Progenitor cell of endocrine pancreas (in vitro differentiated cells): ENCODE measurements around the gene DPP6. TPM values are rescaled to one million over a fixed set of nuclear protein-coding genes. Genes with fewer than 3 reads are reported as not detected.

Experiments used
- DNase-seq: peaks from one replicate; pipeline ENCODE4 v3.0.0; 2021; ENCODE audit warnings: low spot score; ENCODE audit not compliant: unreplicated experiment
- H3K27ac Mint-ChIP-seq: 2 replicates; pipeline ENCODE4 v1.8.0; 2021; ENCODE audit warnings: mild to moderate bottlenecking, moderate library complexity, mixed read lengths
- H3K27me3 Mint-ChIP-seq: 2 replicates; pipeline ENCODE4 v1.8.0; 2021; ENCODE audit warnings: mixed read lengths
- H3K36me3 Mint-ChIP-seq: 2 replicates; pipeline ENCODE4 v1.8.0; 2022; ENCODE audit warnings: mixed read lengths; ENCODE audit not compliant: insufficient read depth
- H3K4me1 Mint-ChIP-seq: 2 replicates; pipeline ENCODE4 v1.8.0; 2021; ENCODE audit warnings: low read depth, mixed read lengths
- H3K4me3 Mint-ChIP-seq: 2 replicates; pipeline ENCODE4 v1.8.0; 2021; ENCODE audit warnings: low read depth, mild to moderate bottlenecking, moderate library complexity, mixed read lengths
- H3K9me3 Mint-ChIP-seq: 2 replicates; pipeline ENCODE4 v1.8.0; 2021; ENCODE audit warnings: low read depth, mixed read lengths
- CTCF ChIP-seq: fragments of 200-600 bp; sonication (generic); IDR thresholded peaks from one replicate; pipeline ENCODE4 v1.5.0; 2021; ENCODE audit warnings: antibody characterized with exemption, mild to moderate bottlenecking; ENCODE audit not compliant: unreplicated experiment
- total RNA-seq: library from RNA; stranded (reverse); gene quantifications from 2 replicates; pipeline ENCODE4 v1.2.1, GENCODE V29; 2021

The DPP6 gene
- total RNA-seq, 1 donor from 2014 or later, result 13.4 TPM

DNA sequence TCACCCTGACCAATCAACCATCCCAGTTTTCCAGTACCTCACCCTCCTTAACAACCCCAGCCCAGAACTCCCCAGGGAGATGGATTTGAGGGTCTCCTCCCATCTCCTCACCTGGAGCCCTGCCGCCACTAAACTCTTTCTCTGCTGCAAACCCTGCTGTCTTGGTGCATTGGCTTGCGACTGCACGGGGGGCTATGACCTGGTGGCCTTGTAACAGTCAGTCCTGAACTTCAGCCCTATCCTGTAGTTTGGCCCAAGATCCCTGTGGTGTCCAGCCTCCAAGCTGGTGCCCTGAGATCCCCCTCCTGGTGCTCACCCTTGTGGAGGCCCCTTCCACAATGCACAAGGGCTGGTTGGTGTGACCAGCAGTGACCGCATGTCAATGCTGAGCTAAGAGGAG is 858.8 kb downstream of the DPP6 start:
- Mint-ChIP-seq H3K9me3 (peaks cover 6% of the 10 kb centered on the region), H3K27me3 (peaks cover 15% of the 10 kb centered on the region), H3K36me3 (peaks cover 4% of the 10 kb centered on the region), H3K27ac (no peak overlapping the region), H3K4me3 (no peak overlapping the region), H3K4me1 (peaks cover 3% of the 10 kb centered on the region)
- no peak for TF ChIP-seq CTCF
- no peak for DNase-seq

DNA sequence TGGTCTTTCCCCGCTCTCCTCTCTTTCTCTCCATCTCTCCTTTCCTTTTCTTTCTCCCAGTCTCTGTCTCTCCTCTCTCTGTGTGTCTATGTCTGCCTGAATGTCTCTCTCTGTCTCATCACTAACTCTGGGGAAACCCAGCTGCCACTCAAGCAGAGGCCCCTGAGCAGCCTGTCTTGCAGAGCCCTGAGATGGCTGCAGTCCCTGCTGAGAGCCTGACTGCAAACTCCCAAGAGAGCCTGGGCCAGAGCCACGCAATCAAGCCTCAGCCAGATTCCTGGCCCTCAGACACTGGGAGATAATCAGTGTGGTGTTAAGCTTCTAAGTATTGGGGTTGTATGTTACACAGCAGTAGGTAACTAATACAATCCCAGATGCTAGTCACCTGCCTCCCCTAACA is 859.2 kb downstream of the DPP6 start:
- Mint-ChIP-seq H3K9me3 (peaks cover 6% of the 10 kb centered on the region), H3K27me3 (peaks cover 15% of the 10 kb centered on the region), H3K4me3 (no peak overlapping the region), H3K27ac (peak overlapping the region; percentile 71), H3K36me3 (peaks cover 4% of the 10 kb centered on the region), H3K4me1 (peaks cover 3% of the 10 kb centered on the region)
- DNase-seq, result no peak
- no peak for TF ChIP-seq CTCF

DNA sequence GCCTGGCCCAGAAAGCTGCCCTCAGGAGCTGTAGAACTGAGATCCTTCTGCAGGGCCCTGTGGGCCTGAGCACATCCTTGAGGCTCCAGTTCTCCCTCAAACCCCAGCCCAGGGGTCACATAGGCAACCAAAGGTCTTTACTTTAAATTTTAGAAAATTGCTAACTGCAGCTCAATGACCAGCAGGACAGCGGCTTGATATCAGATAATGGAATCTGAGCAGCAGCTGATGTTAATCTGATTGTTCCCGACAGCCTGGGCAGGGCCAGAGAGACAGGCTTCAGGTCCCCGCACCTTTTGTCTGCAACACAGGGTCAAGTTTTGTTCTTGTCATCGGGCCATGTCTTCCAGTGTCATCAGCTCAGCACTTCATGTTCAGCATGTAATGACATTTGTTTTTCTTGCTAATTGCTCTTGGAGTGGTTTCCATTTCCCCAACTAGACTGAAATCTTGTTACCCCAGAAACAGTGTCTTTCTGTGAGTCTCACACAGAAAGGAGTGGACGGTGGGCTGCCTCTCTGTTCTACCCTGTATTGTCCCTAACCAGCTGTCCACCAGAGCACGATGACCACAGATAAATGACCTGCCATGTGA is 859.8 kb downstream of the DPP6 start:
- H3K27ac Mint-ChIP-seq, result no peak overlapping the region
- DNase-seq, result no peak
- H3K9me3 Mint-ChIP-seq, result peaks cover 6% of the 10 kb centered on the region
- H3K27me3 Mint-ChIP-seq, result peaks cover 15% of the 10 kb centered on the region
- no peak overlapping the region for H3K4me3 Mint-ChIP-seq
- peaks cover 3% of the 10 kb centered on the region for H3K4me1 Mint-ChIP-seq
- peaks cover 4% of the 10 kb centered on the region for H3K36me3 Mint-ChIP-seq
- TF ChIP-seq CTCF, result no peak

- no peak overlapping the region for H3K27ac Mint-ChIP-seq
- no peak for TF ChIP-seq CTCF
- peaks cover 4% of the 10 kb centered on the region for H3K36me3 Mint-ChIP-seq
- peaks cover 6% of the 10 kb centered on the region for H3K9me3 Mint-ChIP-seq
- peaks cover 3% of the 10 kb centered on the region for H3K4me1 Mint-ChIP-seq
- H3K27me3 Mint-ChIP-seq, result peaks cover 16% of the 10 kb centered on the region
- H3K4me3 Mint-ChIP-seq, result no peak overlapping the region
- no peak for DNase-seq
Measured at GRCh38 chr7:154912871-154913637, 860.9 kb downstream of the DPP6 start.

DNA sequence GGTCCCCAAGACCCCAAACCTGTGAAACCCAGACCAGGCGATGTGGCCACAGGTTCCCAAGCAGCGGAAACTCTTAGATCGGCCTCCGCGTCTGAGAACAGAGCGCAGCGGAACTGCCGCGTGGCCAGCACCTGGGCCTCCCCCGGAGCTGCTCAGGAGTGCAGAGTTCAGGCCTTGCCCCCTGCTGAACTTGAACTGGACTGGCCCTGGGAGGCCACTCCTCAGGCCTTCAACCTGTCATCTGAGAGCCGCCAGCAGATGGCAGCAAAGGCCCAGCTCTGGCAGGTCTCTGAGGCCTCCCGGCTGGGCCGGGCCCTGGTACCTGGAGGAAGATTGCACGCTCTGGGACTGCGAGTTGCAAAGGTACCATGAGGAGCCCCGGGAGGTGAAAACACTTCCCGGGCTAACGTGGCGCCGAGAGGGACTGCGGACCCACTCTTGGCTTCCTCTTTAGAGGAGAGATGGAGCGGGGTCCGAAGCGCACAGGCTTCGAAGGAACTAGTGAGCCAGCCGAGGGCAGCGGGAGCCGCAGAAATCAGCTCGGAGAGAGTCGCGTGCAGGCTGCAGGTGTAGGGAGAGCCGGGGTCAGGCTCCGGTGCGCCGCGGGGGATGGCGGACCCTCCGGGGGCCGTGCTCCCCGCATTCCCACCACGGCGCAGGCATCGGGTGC is 861.6 kb downstream of the DPP6 start:
- H3K4me3 Mint-ChIP-seq, result no peak overlapping the region
- DNase-seq, result peak; percentile 96
- peaks cover 2% of the 10 kb centered on the region for H3K36me3 Mint-ChIP-seq
- peaks cover 6% of the 10 kb centered on the region for H3K9me3 Mint-ChIP-seq
- H3K27me3 Mint-ChIP-seq, result peaks cover 20% of the 10 kb centered on the region
- peak; percentile 96 for TF ChIP-seq CTCF
- H3K4me1 Mint-ChIP-seq, result peaks cover 9% of the 10 kb centered on the region
- no peak overlapping the region for H3K27ac Mint-ChIP-seq
